A673 (cell line): Measurements from ENCODE around the gene EXOC4. TPM values are rescaled to one million over a fixed set of nuclear protein-coding genes. Genes with fewer than 3 reads are reported as not detected.

ENCODE experiments used
- BruUV-seq: library from RNA; stranded (reverse); fragments of 400-500 nt; replicated peaks from 2 replicates; lab custom pipeline; 2021; lab: Mats Ljungman, UMichigan
- CTCF ChIA-PET: fragments of 300-600 bp; sonication (Branson Sonifier 250); formaldehyde crosslinking; loops from one replicate; lab custom pipeline; 2022; ENCODE audit warnings: antibody characterized with exemption; lab: Charles Lee
- POLR2A ChIA-PET: fragments of 300-600 bp; sonication (Branson Sonifier 250); formaldehyde crosslinking; loops from one replicate; lab custom pipeline; 2022; ENCODE audit warnings: antibody characterized with exemption; ENCODE audit not compliant: low non-redundant PET; lab: Charles Lee
- DNase-seq: peaks from one replicate; pipeline ENCODE4 v3.0.0-alpha.2; 2015; ENCODE audit warnings: low spot score
- H3K27ac ChIP-seq: fragments of 200-600 bp; sonication (generic); 2 replicates; pipeline ENCODE4 v1.5.1; 2016; ENCODE audit warnings: mixed run types, low read depth, mild to moderate bottlenecking, mixed read lengths, antibody characterized with exemption, low read length; ENCODE audit not compliant: poor library complexity, severe bottlenecking
- H3K27me3 ChIP-seq: fragments of 200-600 bp; sonication (generic); replicated peaks from 2 replicates; pipeline ENCODE4 v1.6.1; 2017; ENCODE audit warnings: mixed run types, low read depth, mild to moderate bottlenecking, mixed read lengths, antibody characterized with exemption, low read length; ENCODE audit not compliant: insufficient read depth, poor library complexity
- H3K36me3 ChIP-seq: fragments of 200-600 bp; sonication (generic); 2 replicates; pipeline ENCODE4 v1.6.1; 2016; ENCODE audit warnings: mixed run types, mild to moderate bottlenecking, mixed read lengths, antibody characterized with exemption, low read length; ENCODE audit not compliant: insufficient read depth, poor library complexity, severe bottlenecking
- H3K4me1 ChIP-seq: fragments of 200-600 bp; sonication (generic); 2 replicates; pipeline ENCODE4 v1.6.1; 2017; ENCODE audit warnings: mixed run types, mild to moderate bottlenecking, mixed read lengths, antibody characterized with exemption, low read length; ENCODE audit not compliant: insufficient read depth, poor library complexity, severe bottlenecking
- H3K4me3 ChIP-seq: fragments of 200-600 bp; sonication (generic); 2 replicates; pipeline ENCODE4 v1.5.1; 2016; ENCODE audit warnings: low read depth, mixed run types, mild to moderate bottlenecking, mixed read lengths, low read length; ENCODE audit not compliant: poor library complexity, severe bottlenecking
- H3K9me3 ChIP-seq: fragments of 200-600 bp; sonication (generic); 2 replicates; pipeline ENCODE4 v1.6.1; 2016; ENCODE audit warnings: mixed run types, low read depth, mild to moderate bottlenecking, mixed read lengths, antibody characterized with exemption, low read length; ENCODE audit not compliant: poor library complexity, severe bottlenecking
- CTCF ChIP-seq: fragments of 300-800, 200-600 bp; sonication (generic); conservative IDR thresholded peaks from 2 replicates; pipeline ENCODE4 v1.5.1; 2017; ENCODE audit warnings: low read depth, mild to moderate bottlenecking, antibody characterized with exemption, low read length, moderate library complexity, mixed read lengths
- EZH2 ChIP-seq: fragments of 200-600 bp; sonication (generic); IDR thresholded peaks from 2 replicates; pipeline ENCODE4 v1.6.1; 2017; ENCODE audit warnings: borderline replicate concordance, low read depth, mild to moderate bottlenecking, mixed read lengths, antibody characterized with exemption, low read length; ENCODE audit not compliant: poor library complexity, severe bottlenecking
- intact Hi-C: fragments of 100-400 bp; cut with micrococcal nuclease; formaldehyde crosslinking; loops from one replicate; pipeline ENCODE4 v1.10.0; 2022; ENCODE audit not compliant: unreplicated experiment
- total RNA-seq: library from RNA; stranded (reverse); gene quantifications from 2 replicates; pipeline ENCODE4 v1.2.3, GENCODE V29; 2021

The EXOC4 gene
- total RNA-seq, 1 experiment from 2014 or later, result 66.1 TPM

GRCh38 chr7:133552079-133552478 lies 299.2 kb downstream of the EXOC4 start:
- H3K9me3 ChIP-seq, result no peaks in the 10 kb centered on the region
- H3K4me1 ChIP-seq, result no peaks in the 10 kb centered on the region
- no peak for DNase-seq
- no peak overlapping the region for H3K4me3 ChIP-seq
- no peak overlapping the region for H3K27ac ChIP-seq
- H3K36me3 ChIP-seq, result no peaks in the 10 kb centered on the region
- CTCF ChIA-PET, result no interaction called here
- TF ChIP-seq CTCF (no peak), EZH2 (no peak)
- intact Hi-C loops, result no loop called here
- no TSS peak for BruUV-seq
- H3K27me3 ChIP-seq, result no peaks in the 10 kb centered on the region
- POLR2A ChIA-PET, result no interaction called here

- intact Hi-C loops, result no loop called here
- no peak for DNase-seq
- Histone ChIP-seq H3K27ac (no peak overlapping the region), H3K9me3 (no peaks in the 10 kb centered on the region), H3K36me3 (no peaks in the 10 kb centered on the region), H3K4me3 (no peak overlapping the region), H3K27me3 (no peaks in the 10 kb centered on the region), H3K4me1 (peaks cover 6% of the 10 kb centered on the region)
- TF ChIP-seq CTCF (no peak), EZH2 (no peak)
- POLR2A ChIA-PET, result no interaction called here
- no TSS peak for BruUV-seq
- CTCF ChIA-PET, result no interaction called here
These were observed 301.5 kb downstream of the EXOC4 start for GRCh38 chr7:133554330-133554729.

GRCh38 chr7:133556048-133556447 lies 303.2 kb downstream of the EXOC4 start:
- ChIA-PET POLR2A (no interaction called here), CTCF (no interaction called here)
- H3K27me3 ChIP-seq, result no peaks in the 10 kb centered on the region
- no peak for DNase-seq
- H3K9me3 ChIP-seq, result no peaks in the 10 kb centered on the region
- intact Hi-C loops, result no loop called here
- BruUV-seq, result no TSS peak
- TF ChIP-seq EZH2 (no peak), CTCF (no peak)
- no peak overlapping the region for H3K4me3 ChIP-seq
- no peak overlapping the region for H3K27ac ChIP-seq
- H3K4me1 ChIP-seq, result peaks cover 6% of the 10 kb centered on the region
- H3K36me3 ChIP-seq, result no peaks in the 10 kb centered on the region
